Uterus (tissue), 4 donors: ENCODE measurements around the gene ALOX5. TPM values are rescaled to one million over a fixed set of nuclear protein-coding genes. Genes with fewer than 3 reads are reported as not detected.

Experiments
- DNase-seq, 2 donors: peaks; one replicate each; pipeline ENCODE4 v3.0.0-alpha.2; 2019 to 2020
- H3K27ac ChIP-seq, 2 donors: fragments of 200-600 bp; sonication (generic); 1 replicate in 1 of 2; 2 replicates in 1 of 2; pipeline ENCODE4 v1.5.1; 2016 to 2018
- H3K27me3 ChIP-seq, 2 donors: fragments of 200-600 bp; sonication (generic); one replicate each; pipeline ENCODE4 v1.5.1; 2018 to 2019; ENCODE audit warnings: control low read depth in 1 of 2
- H3K36me3 ChIP-seq, 2 donors: fragments of 200-600 bp; sonication (generic); one replicate each; pipeline ENCODE4 v1.5.1; 2019; ENCODE audit warnings: control low read depth in 1 of 2
- H3K4me1 ChIP-seq, 2 donors: fragments of 200-600 bp; sonication (generic); one replicate each; pipeline ENCODE4 v1.5.1; 2018 to 2019; ENCODE audit warnings: control low read depth in 1 of 2
- H3K4me3 ChIP-seq, 2 donors: fragments of 200-600 bp; sonication (generic); 1 replicate in 1 of 2; 2 replicates in 1 of 2; pipeline ENCODE4 v1.5.1; 2018 to 2019; ENCODE audit warnings: mild to moderate bottlenecking in 1 of 2
- H3K9me3 ChIP-seq, 2 donors: fragments of 200-600 bp; sonication (generic); one replicate each; pipeline ENCODE4 v1.5.1; 2019; ENCODE audit warnings: control low read depth in 1 of 2
- POLR2A ChIP-seq, 2 donors: fragments of 450-650 bp; IDR thresholded peaks; one replicate each; pipeline ENCODE4 v1.6.1; 2016; ENCODE audit warnings: antibody characterized with exemption in 2 of 2, mild to moderate bottlenecking in 1 of 2, moderate library complexity in 1 of 2
- intact Hi-C: fragments of 100-400 bp; cut with DNase I; formaldehyde crosslinking; loops from one replicate; pipeline ENCODE4 v1.15.1; 2023; ENCODE audit warnings: low total_unique reads
- total RNA-seq, 4 donors: library from RNA; depleted of rRNA in 3 of 4; stranded (reverse); fragments of >200 nt in 3 of 4; gene quantifications; one replicate each; pipeline versions ENCODE4 v1.1.0 to v1.2.4, GENCODE V29; 2014 to 2023
- TF ChIP-seq, protein P1 (sequence below), 4 experiments: fragments of 200-600 bp in 2 of 4; fragments of 450-650 bp in 2 of 4; sonication (generic) in 2 of 4; IDR thresholded peaks; one replicate each; pipeline ENCODE4 v1.5.1; 2016 to 2019; ENCODE audit warnings: antibody characterized with exemption in 4 of 4, mild to moderate bottlenecking in 2 of 4, moderate library complexity in 1 of 4
- donor health status: DM: yes; HTN: yes; CAD: no.

Gene ALOX5
- total RNA-seq, 4 donors from 2014 or later: 3.5 to 32.5 (median 10.6) TPM

DNA sequence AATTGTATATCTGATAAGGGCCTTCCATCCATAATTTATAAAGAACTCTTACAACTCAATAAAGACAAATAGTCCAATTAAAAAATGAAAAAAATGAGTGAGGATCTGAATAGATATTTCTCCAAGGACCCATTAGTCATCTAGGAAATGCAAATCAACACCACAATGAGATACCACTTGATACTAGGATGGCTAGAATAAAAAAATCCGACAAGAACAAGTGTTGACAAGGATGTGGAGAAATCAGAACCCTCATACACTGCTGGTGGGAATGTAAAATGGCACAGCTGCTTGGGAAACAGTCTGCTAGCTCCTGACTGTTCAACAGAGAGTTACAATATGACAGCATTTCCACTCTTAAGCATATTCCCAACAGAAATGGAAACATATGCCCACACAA, 24.6 kb downstream of the ALOX5 start:
- H3K9me3 ChIP-seq: no peaks in the 10 kb centered on the region
- intact Hi-C loops: no loop called here
- no peaks in the 10 kb centered on the region for H3K4me1 ChIP-seq
- peaks cover 0 to 9% of the 10 kb centered on the region in 2 donors for H3K27me3 ChIP-seq
- no peak overlapping the region for H3K27ac ChIP-seq
- no peak overlapping the region for H3K4me3 ChIP-seq
- no peak for DNase-seq
- TF ChIP-seq POLR2A (IDR thresholded peaks at IDR 0.05): no peak
- TF ChIP-seq, protein P1, sequence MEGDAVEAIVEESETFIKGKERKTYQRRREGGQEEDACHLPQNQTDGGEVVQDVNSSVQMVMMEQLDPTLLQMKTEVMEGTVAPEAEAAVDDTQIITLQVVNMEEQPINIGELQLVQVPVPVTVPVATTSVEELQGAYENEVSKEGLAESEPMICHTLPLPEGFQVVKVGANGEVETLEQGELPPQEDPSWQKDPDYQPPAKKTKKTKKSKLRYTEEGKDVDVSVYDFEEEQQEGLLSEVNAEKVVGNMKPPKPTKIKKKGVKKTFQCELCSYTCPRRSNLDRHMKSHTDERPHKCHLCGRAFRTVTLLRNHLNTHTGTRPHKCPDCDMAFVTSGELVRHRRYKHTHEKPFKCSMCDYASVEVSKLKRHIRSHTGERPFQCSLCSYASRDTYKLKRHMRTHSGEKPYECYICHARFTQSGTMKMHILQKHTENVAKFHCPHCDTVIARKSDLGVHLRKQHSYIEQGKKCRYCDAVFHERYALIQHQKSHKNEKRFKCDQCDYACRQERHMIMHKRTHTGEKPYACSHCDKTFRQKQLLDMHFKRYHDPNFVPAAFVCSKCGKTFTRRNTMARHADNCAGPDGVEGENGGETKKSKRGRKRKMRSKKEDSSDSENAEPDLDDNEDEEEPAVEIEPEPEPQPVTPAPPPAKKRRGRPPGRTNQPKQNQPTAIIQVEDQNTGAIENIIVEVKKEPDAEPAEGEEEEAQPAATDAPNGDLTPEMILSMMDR (IDR thresholded peaks at IDR 0.05): no peak
- H3K36me3 ChIP-seq: no peaks in the 10 kb centered on the region

DNA sequence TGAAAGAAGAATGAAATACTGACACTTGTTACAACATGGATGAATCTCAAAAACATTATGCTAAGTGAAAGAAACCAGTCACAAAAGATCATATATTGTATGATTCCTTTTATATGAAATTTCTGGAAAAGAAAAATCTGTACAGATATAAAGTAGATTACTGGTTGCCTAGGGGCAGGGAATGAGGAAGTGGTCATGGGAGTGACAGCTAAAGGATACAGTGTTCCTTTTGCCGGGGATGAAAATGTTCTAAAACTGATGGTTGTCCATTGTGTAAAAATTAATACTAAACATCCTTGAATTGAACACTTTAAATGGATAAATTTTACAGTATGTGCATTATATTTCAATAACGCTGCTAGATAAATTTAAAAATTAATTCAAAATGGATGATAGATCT, 25.1 kb downstream of the ALOX5 start:
- TF ChIP-seq, protein P1 (IDR thresholded peaks at IDR 0.05): no peak
- no peak for TF ChIP-seq POLR2A (IDR thresholded peaks at IDR 0.05)
- intact Hi-C loops: no loop called here
- no peaks in the 10 kb centered on the region for H3K4me1 ChIP-seq
- H3K27me3 ChIP-seq: peaks cover 0 to 9% of the 10 kb centered on the region in 2 donors
- no peak overlapping the region for H3K27ac ChIP-seq
- H3K4me3 ChIP-seq: no peak overlapping the region
- H3K9me3 ChIP-seq: no peaks in the 10 kb centered on the region
- no peak for DNase-seq
- H3K36me3 ChIP-seq: no peaks in the 10 kb centered on the region

DNA sequence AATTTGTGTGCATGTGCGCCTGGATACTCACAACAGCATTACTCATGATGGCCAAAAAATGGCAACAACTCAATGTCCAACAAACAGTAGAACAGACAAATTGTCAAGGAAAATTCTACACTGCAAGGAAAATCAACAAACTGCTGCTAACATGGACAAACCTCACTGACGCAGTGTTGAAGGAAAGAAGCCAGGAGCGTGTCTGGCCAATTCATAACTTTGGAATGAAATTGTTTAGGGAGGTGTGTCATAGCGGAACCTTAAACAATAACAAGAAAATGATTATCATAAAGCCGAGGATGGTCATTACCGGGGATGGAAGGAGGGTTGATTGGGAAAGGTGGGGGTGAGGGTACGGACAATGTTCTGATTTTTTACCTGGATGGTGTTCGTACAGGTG, 29.1 kb downstream of the ALOX5 start:
- H3K27me3 ChIP-seq: peaks cover 0 to 4% of the 10 kb centered on the region in 2 donors
- no peak overlapping the region for H3K27ac ChIP-seq
- intact Hi-C loops: no loop called here
- no peaks in the 10 kb centered on the region for H3K4me1 ChIP-seq
- H3K9me3 ChIP-seq: no peaks in the 10 kb centered on the region
- no peak overlapping the region for H3K4me3 ChIP-seq
- no peaks in the 10 kb centered on the region for H3K36me3 ChIP-seq
- no peak for DNase-seq
- TF ChIP-seq POLR2A (IDR thresholded peaks at IDR 0.05): no peak
- TF ChIP-seq, protein P1 (IDR thresholded peaks at IDR 0.05): no peak

DNA sequence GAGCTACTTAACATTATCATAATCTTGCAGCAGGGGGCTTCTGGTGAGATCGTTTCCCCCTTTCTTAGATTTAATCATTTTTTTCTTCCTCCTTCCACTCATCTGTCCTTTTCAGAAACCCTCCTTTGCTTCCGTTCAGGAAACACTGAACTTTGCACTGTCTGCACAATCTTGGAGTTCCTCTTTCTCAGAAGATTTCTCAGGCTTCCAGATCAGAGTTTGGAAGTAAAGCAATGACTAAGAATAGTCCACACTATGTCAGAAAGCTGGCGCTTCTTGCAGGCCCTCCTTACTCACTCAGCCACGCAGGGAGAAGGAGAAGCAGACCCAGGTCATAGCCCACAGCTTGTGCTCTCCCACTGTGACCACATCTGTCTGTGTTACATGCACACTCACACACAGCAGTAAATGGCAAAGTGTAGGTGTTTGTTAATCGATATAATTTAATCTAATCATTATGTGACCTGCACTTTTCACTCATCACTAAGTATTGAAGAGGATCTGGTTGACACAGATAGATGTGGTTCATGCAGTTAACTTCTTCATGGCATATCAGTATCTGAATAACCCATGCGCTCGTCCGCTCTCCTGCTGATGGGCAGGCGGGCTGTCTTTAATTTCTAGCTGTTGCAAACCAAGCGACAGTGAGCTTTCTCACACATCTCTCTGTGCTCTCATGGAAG, 30.2 kb downstream of the ALOX5 start:
- no peak overlapping the region for H3K27ac ChIP-seq
- H3K9me3 ChIP-seq: no peaks in the 10 kb centered on the region
- no peaks in the 10 kb centered on the region for H3K4me1 ChIP-seq
- no peaks in the 10 kb centered on the region for H3K36me3 ChIP-seq
- DNase-seq: no peak
- H3K4me3 ChIP-seq: no peak overlapping the region
- H3K27me3 ChIP-seq: peaks cover 0 to 4% of the 10 kb centered on the region in 2 donors
- TF ChIP-seq, protein P1 (IDR thresholded peaks at IDR 0.05): no peak
- TF ChIP-seq POLR2A (IDR thresholded peaks at IDR 0.05): no peak
- intact Hi-C loops: no loop called here

DNA sequence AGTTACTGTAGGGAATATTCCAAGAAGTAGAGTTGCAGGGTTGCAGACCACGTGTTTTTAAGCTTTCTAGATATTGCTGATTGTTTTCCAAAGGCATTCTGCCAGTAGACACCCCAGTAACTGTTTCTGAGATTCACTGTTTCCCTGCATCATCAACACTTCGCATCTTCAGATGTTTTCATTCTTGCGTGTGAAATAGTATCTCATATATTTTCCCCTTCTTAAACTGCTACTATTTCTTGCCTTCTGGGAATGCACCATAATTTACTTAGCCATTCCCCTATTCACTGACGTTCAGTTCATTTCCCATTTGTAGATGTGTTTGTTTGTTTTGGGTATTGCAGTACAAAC, 30.7 kb downstream of the ALOX5 start:
- no peaks in the 10 kb centered on the region for H3K9me3 ChIP-seq
- peaks cover 0 to 4% of the 10 kb centered on the region in 2 donors for H3K27me3 ChIP-seq
- intact Hi-C loops: no loop called here
- no peaks in the 10 kb centered on the region for H3K36me3 ChIP-seq
- H3K4me1 ChIP-seq: no peaks in the 10 kb centered on the region
- TF ChIP-seq, protein P1 (IDR thresholded peaks at IDR 0.05): no peak
- no peak for TF ChIP-seq POLR2A (IDR thresholded peaks at IDR 0.05)
- no peak overlapping the region for H3K27ac ChIP-seq
- no peak for DNase-seq
- H3K4me3 ChIP-seq: no peak overlapping the region
